H1 (cell line): Measurements from ENCODE around the gene GLI1. TPM values are rescaled to one million over a fixed set of nuclear protein-coding genes. Genes with fewer than 3 reads are reported as not detected.
"Not testable (repeated sequence)": the region's sequence is repeated elsewhere in the genome, so short reads cannot be mapped to it uniquely, and the experiment has no call there.

Experiments
- CTCF ChIA-PET: fragments of 300-600 bp; sonication (Branson Sonifier 250); formaldehyde crosslinking; loops from one replicate; lab custom pipeline; 2021; ENCODE audit not compliant: partially characterized antibody; lab: Charles Lee
- POLR2A ChIA-PET: fragments of 300-600 bp; sonication (Branson Sonifier 250); formaldehyde crosslinking; loops from one replicate; lab custom pipeline; 2021; ENCODE audit warnings: inconsistent platforms; ENCODE audit not compliant: partially characterized antibody; lab: Charles Lee
- DNase-seq, 2 experiments: peaks; one replicate each; pipeline versions ENCODE4 v3.0.0 to v3.0.0-alpha.2; 2010 to 2022; ENCODE audit warnings: low spot score in 2 of 2, low read depth in 1 of 2, mixed read lengths in 1 of 2
- FAIRE-seq: peaks from 2 replicates; lab custom pipeline; 2011; peaks lifted over from hg19 to GRCh38; lab: Jason Lieb, UNC
- H2AFZ ChIP-seq: 2 replicates; pipeline ENCODE4 v1.8.1; 2012; ENCODE audit warnings: low read length, inconsistent platforms
- H2AK5ac ChIP-seq: 2 replicates; pipeline ENCODE4 v1.6.1; 2013; ENCODE audit warnings: low read depth, low read length
- H2BK120ac ChIP-seq: replicated peaks from 2 replicates; pipeline ENCODE3; 2013; ENCODE audit warnings: low read depth, low read length, inconsistent platforms
- H2BK12ac ChIP-seq: 2 replicates; pipeline ENCODE4 v1.6.1; 2013; ENCODE audit warnings: low read depth, low read length
- H2BK15ac ChIP-seq: 2 replicates; pipeline ENCODE4 v1.6.1; 2013; ENCODE audit warnings: low read length
- H2BK20ac ChIP-seq: 2 replicates; pipeline ENCODE4 v1.6.1; 2013; ENCODE audit warnings: low read length
- H2BK5ac ChIP-seq: 2 replicates; pipeline ENCODE4 v1.6.1; 2013; ENCODE audit warnings: low read depth, low read length
- H3K14ac ChIP-seq: 2 replicates; pipeline ENCODE4 v1.6.1; 2013; ENCODE audit warnings: inconsistent platforms; ENCODE audit not compliant: insufficient read length
- H3K18ac ChIP-seq: 2 replicates; pipeline ENCODE4 v1.6.1; 2013; ENCODE audit warnings: low read length; ENCODE audit errors: extremely low read depth
- H3K23ac ChIP-seq: 2 replicates; pipeline ENCODE4 v1.6.1; 2013; ENCODE audit warnings: inconsistent platforms; ENCODE audit not compliant: insufficient read length
- H3K23me2 ChIP-seq: 2 replicates; pipeline ENCODE4 v1.6.1; 2013; ENCODE audit warnings: low read depth, low read length
- H3K27ac ChIP-seq: 2 replicates; pipeline ENCODE4 v1.6.1; 2011; ENCODE audit warnings: low read depth, low read length, inconsistent platforms
- H3K27me3 ChIP-seq, 4 experiments: replicated peaks in 1 of 4; 1 replicate in 1 of 4; 2 replicates in 3 of 4; pipeline versions ENCODE4 v1.6.1 to v1.8.1; 2011 to 2013; ENCODE audit warnings: low read length in 3 of 4, mild to moderate bottlenecking in 3 of 4, inconsistent platforms in 2 of 4, mixed read lengths in 2 of 4, moderate library complexity in 1 of 4; ENCODE audit not compliant: control insufficient read depth in 3 of 4, insufficient read depth in 3 of 4; ENCODE audit errors: extremely low read depth in 1 of 4
- H3K36me3 ChIP-seq, 4 experiments: 2 replicates each; pipeline versions ENCODE4 v1.6.1 to v1.8.1; 2011 to 2013; ENCODE audit warnings: mild to moderate bottlenecking in 4 of 4, low read length in 3 of 4, moderate library complexity in 2 of 4, control low read depth in 1 of 4, inconsistent platforms in 1 of 4; ENCODE audit not compliant: insufficient read depth in 4 of 4, control insufficient read depth in 2 of 4
- H3K4ac ChIP-seq: replicated peaks from 2 replicates; pipeline ENCODE3; 2013; ENCODE audit warnings: low read length, low read depth, mixed read lengths, inconsistent platforms; ENCODE audit not compliant: insufficient read length
- H3K4me1 ChIP-seq, 4 experiments: replicated peaks in 1 of 4; 1 replicate in 1 of 4; 2 replicates in 3 of 4; pipeline versions ENCODE4 v1.6.1 to v1.8.1; 2011 to 2013; ENCODE audit warnings: low read length in 3 of 4, inconsistent platforms in 2 of 4, mixed read lengths in 1 of 4; ENCODE audit not compliant: insufficient read depth in 4 of 4, control insufficient read depth in 3 of 4
- H3K4me2 ChIP-seq, 2 experiments: 2 replicates each; pipeline versions ENCODE4 v1.6.1 to v1.8.1; 2011 to 2013; ENCODE audit warnings: low read depth in 2 of 2, low read length in 2 of 2, control low read depth in 1 of 2, inconsistent platforms in 1 of 2, mild to moderate bottlenecking in 1 of 2; ENCODE audit not compliant: insufficient read depth in 1 of 2
- H3K4me3 ChIP-seq, 4 experiments: fragments of 200-600, 300-600 bp in 1 of 4; sonication (generic), shearing (Covaris generic), sonication (Bioruptor Twin) in 1 of 4; 2 replicates each; pipeline versions ENCODE4 v1.5.1 to v1.8.1; 2011 to 2016; ENCODE audit warnings: low read length in 4 of 4, low read depth in 3 of 4, control low read depth in 2 of 4, inconsistent platforms in 2 of 4, mild to moderate bottlenecking in 2 of 4, mixed read lengths in 1 of 4, moderate library complexity in 1 of 4; ENCODE audit not compliant: insufficient read depth in 2 of 4; ENCODE audit errors: extremely low read depth in 1 of 4
- H3K56ac ChIP-seq: replicated peaks from 2 replicates; pipeline ENCODE3; 2013; ENCODE audit warnings: low read depth, mild to moderate bottlenecking, mixed read lengths, low read length, inconsistent platforms; ENCODE audit not compliant: insufficient read length
- H3K79me1 ChIP-seq: 2 replicates; pipeline ENCODE4 v1.6.1; 2013; ENCODE audit warnings: low read depth, low read length, control low read depth
- H3K79me2 ChIP-seq, 2 experiments: 2 replicates each; pipeline versions ENCODE4 v1.6.1 to v1.8.1; 2012 to 2013; ENCODE audit warnings: low read length in 2 of 2, mild to moderate bottlenecking in 2 of 2, inconsistent platforms in 1 of 2; ENCODE audit not compliant: insufficient read depth in 2 of 2, control insufficient read depth in 1 of 2
- H3K9ac ChIP-seq, 4 experiments: replicated peaks in 1 of 4; 1 replicate in 1 of 4; 2 replicates in 3 of 4; pipeline versions ENCODE4 v1.6.1 to v1.8.1; 2011 to 2013; ENCODE audit warnings: low read depth in 3 of 4, low read length in 3 of 4, control low read depth in 2 of 4, mild to moderate bottlenecking in 2 of 4, moderate library complexity in 2 of 4, inconsistent platforms in 1 of 4; ENCODE audit errors: extremely low read depth in 1 of 4
- H3K9me3 ChIP-seq, 2 experiments: 2 replicates each; pipeline versions ENCODE4 v1.6.1 to v1.8.1; 2012 to 2013; ENCODE audit warnings: mild to moderate bottlenecking in 2 of 2, moderate library complexity in 2 of 2, control low read depth in 1 of 2, inconsistent platforms in 1 of 2, low read depth in 1 of 2, low read length in 1 of 2, mixed read lengths in 1 of 2; ENCODE audit not compliant: insufficient read depth in 2 of 2
- H4K20me1 ChIP-seq, 2 experiments: replicated peaks in 1 of 2; 2 replicates each; pipeline versions ENCODE3 to v1.8.1; 2011 to 2013; ENCODE audit warnings: inconsistent platforms in 2 of 2, low read length in 2 of 2, mild to moderate bottlenecking in 1 of 2; ENCODE audit not compliant: insufficient read depth in 2 of 2, control insufficient read depth in 1 of 2
- H4K5ac ChIP-seq: 2 replicates; pipeline ENCODE4 v1.6.1; 2013; ENCODE audit warnings: low read length, low read depth, mixed read lengths, inconsistent platforms; ENCODE audit not compliant: insufficient read length
- H4K8ac ChIP-seq: 2 replicates; pipeline ENCODE4 v1.8.0; 2013; ENCODE audit warnings: mild to moderate bottlenecking, moderate library complexity, low read length, inconsistent platforms; ENCODE audit not compliant: insufficient read depth; ENCODE audit errors: extremely low read depth
- H4K91ac ChIP-seq: replicated peaks from 2 replicates; pipeline ENCODE3; 2013; ENCODE audit warnings: low read length, mixed read lengths, inconsistent platforms; ENCODE audit not compliant: insufficient read length
- WGBS, 2 experiments: shearing (Covaris generic) in 1 of 2; methylation state at CpG; one replicate each; pipeline versions ENCODE4 v1.1.6 to v1.1.7; 2013 to 2015; ENCODE audit warnings: low lambda C conversion rate in 2 of 2, mixed read lengths in 2 of 2, inconsistent platforms in 1 of 2, low coverage in 1 of 2, missing lambda C conversion rate in 1 of 2; ENCODE audit not compliant: insufficient replicate concordance in 2 of 2, insufficient coverage in 1 of 2, insufficient read length in 1 of 2; ENCODE audit errors: extremely low coverage in 1 of 2, missing lambda C conversion rate in 1 of 2; 5-methylcytosine and 5-hydroxymethylcytosine counted together
- polyA plus RNA-seq, 7 experiments: library from polyadenylated mRNA; depleted of rRNA in 3 of 7; stranded (reverse) in 5 of 7; unstranded in 2 of 7; fragments of >200 nt in 5 of 7; fragments of 200-250 nt in 2 of 7; gene quantifications; 1 replicate in 5 of 7; 2 replicates in 1 of 7; 4 replicates in 1 of 7; pipeline versions ENCODE4 v1.2.1 to v1.2.3, GENCODE V29; 2011 to 2013; ENCODE audit warnings: missing spikeins in 2 of 7, mixed read lengths in 2 of 7
- total RNA-seq: library from RNA; stranded (reverse); fragmentation: NEBNext Ultra II Directional; extraction: Animal tissue kit (Norgen Biotek cat#: 25700); gene quantifications from 2 replicates; pipeline ENCODE4 v1.2.1, GENCODE V29; 2021

Gene GLI1
- total and polyA plus RNA-seq, 2 of the 8 experiments (the other 6 are each of a cell fraction or from before 2014, with no cell fraction given): 23.5 to 25.3 TPM

DNA sequence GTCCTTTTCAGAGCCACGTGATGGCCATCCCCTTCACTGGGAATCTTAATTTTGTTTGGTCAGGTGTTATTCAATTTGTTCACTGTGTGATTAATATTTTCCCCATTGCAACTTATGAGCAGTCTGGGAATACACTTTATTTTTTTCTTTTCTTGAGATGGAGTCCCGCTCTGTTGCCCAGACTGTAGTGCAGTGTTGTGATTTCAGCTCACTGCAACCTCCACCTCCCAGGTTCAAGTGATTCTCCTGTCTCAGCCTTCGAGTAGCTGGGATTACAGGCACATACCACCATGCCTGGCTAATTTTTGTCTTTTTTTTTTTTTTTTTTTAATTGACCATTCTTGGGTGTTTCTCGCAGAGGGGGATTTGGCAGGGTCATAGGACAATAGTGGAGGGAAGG lies 47.0 kb downstream of the GLI1 start:
- POLR2A ChIA-PET: interaction anchor here (0.6 kb wide), 1 partner anchor 67 kb away, joined by 3 read pairs; no protein-coding TSS in a partner anchor
- H2BK20ac ChIP-seq, H3K14ac ChIP-seq, H3K9ac ChIP-seq, DNase-seq, H2AK5ac ChIP-seq, H3K27ac ChIP-seq, H4K8ac ChIP-seq, H3K4ac ChIP-seq, H3K4me2 ChIP-seq, H3K79me2 ChIP-seq, FAIRE-seq, H2BK5ac ChIP-seq, H3K23ac ChIP-seq, H3K18ac ChIP-seq, H4K20me1 ChIP-seq, H3K23me2 ChIP-seq, H3K9me3 ChIP-seq, H3K79me1 ChIP-seq, H3K4me3 ChIP-seq, H2BK15ac ChIP-seq, H3K4me1 ChIP-seq, H2AFZ ChIP-seq, H4K5ac ChIP-seq, H3K56ac ChIP-seq, H2BK120ac ChIP-seq, H3K27me3 ChIP-seq, H2BK12ac ChIP-seq, H4K91ac ChIP-seq: not testable (repeated sequence)
- peaks cover 40 to 81% (median 67%) of the 10 kb centered on the region in 4 experiments for H3K36me3 ChIP-seq
- 94% methylated on average over 3 of the region's 4 CpGs; no CpG with 5 or more reads in 1 of the 2 experiments for WGBS, 2 experiments
- CTCF ChIA-PET: interaction anchor here (1.1 kb wide), 1 partner anchor 12 kb away, joined by 3 read pairs; no protein-coding TSS in a partner anchor

GRCh38 chr12:57507796-57508195 lies 48.2 kb downstream of the GLI1 start:
- H4K5ac ChIP-seq, H3K9me3 ChIP-seq, H3K56ac ChIP-seq, DNase-seq, CTCF ChIA-PET, H3K18ac ChIP-seq, H3K27ac ChIP-seq, H2BK20ac ChIP-seq, H3K23ac ChIP-seq, H4K8ac ChIP-seq, H2BK15ac ChIP-seq, H3K9ac ChIP-seq, H3K79me2 ChIP-seq, H3K14ac ChIP-seq, H3K4me2 ChIP-seq, H3K4me1 ChIP-seq, H3K27me3 ChIP-seq, FAIRE-seq, H2BK12ac ChIP-seq, H3K4me3 ChIP-seq, H3K23me2 ChIP-seq, H2AK5ac ChIP-seq, H2BK5ac ChIP-seq, H2BK120ac ChIP-seq, H2AFZ ChIP-seq, H3K79me1 ChIP-seq, H4K20me1 ChIP-seq, H3K4ac ChIP-seq, H4K91ac ChIP-seq: not testable (repeated sequence)
- POLR2A ChIA-PET: interaction anchor here (1.4 to 1.5 kb wide), 2 partner anchors 10 to 12 kb away, joined by 6 to 8 read pairs; partner anchors contain the start of gene DDIT3
- WGBS, 2 experiments: no CpG with 5 or more reads among the region's 28 CpGs
- peaks cover 48 to 81% (median 71%) of the 10 kb centered on the region in 4 experiments for H3K36me3 ChIP-seq
